Inflammatory macrophage (primary cell): ENCODE measurements around the gene OR8B4.
"Not testable (repeated sequence)": the region's sequence is repeated elsewhere in the genome, so short reads cannot be mapped to it uniquely, and the experiment has no call there.

Experiments
- DNase-seq, 2 donors: peaks; one replicate each; pipeline ENCODE4 v3.0.0-alpha.2; 2020 to 2022
- total RNA-seq, 18 experiments: gene quantifications; one replicate each; lab custom pipeline; 2026; ENCODE audit warnings: mixed read lengths in 6 of 18, inconsistent platforms in 2 of 18; lab: John Stamatoyannopoulos, UW

Gene OR8B4, protein sequence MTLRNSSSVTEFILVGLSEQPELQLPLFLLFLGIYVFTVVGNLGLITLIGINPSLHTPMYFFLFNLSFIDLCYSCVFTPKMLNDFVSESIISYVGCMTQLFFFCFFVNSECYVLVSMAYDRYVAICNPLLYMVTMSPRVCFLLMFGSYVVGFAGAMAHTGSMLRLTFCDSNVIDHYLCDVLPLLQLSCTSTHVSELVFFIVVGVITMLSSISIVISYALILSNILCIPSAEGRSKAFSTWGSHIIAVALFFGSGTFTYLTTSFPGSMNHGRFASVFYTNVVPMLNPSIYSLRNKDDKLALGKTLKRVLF
- 0 to 0.07 (median 0) reads per million in 18 experiments for total RNA-seq

DNA sequence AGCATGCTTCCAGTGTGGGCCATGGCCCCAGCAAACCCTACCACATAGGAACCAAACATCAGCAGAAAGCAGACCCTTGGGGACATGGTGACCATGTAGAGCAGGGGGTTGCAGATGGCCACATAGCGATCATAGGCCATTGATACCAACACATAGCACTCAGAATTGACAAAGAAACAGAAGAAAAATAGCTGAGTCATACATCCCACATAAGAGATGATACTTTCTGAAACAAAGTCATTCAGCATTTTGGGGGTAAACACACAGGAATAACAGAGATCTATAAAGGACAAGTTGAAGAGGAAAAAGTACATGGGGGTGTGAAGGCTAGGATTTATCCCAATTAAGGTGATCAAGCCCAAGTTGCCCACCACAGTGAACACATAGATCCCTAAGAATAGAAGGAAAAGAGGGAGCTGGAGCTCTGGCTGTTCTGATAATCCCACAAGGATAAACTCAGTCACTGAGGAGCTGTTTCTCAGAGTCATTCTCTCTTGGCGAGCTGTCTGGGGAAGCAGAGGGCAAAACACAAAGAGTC is at the start of gene OR8B4:
TSS of gene OR8B4 (minus strand) at position 488 of the 538 bp plus-strand sequence. CDS start at position 488, 0 bp downstream.
- DNase-seq = no peak

GRCh38 chr11:124474079-124474478 is 49.4 kb upstream of the OR8B4 start:
- no peak for DNase-seq

- no peak for DNase-seq
Observed at GRCh38 chr11:124473476-124473875, 48.8 kb upstream of the OR8B4 start.

DNA sequence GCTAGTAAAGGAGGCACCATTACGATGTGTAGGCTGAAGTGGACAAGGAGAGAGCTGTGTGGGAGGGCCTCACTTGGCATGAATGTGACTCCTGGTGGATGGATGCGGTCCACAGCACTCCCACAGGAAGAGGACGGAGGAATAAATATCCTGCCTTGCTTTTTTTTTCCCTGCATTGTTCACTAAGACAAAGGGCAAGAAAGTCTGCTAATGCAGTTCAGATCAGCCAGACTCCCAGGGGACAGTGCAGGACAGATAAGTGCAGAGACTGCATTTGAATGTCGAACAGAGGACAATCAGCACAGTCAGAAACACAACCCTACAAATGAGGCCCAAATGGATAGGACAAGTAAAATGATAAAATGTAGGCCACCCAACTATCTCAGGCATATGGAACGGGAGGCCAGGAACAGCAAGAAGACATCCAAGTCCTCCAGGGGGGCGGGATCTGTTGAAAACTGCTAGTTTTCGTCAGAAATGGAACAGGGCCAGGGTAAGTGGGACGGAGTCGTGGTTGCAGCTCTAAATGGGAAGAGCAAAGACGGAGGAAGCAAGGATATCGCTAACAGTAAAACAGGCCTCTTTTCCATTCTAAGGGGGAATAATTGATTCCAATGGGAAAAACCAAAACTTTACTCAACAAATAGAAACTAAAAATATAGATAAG is 46.0 kb upstream of the OR8B4 start:
- no peak for DNase-seq

GRCh38 chr11:124467381-124467927 is 42.8 kb upstream of the OR8B4 start:
- DNase-seq = no peak

GRCh38 chr11:124465368-124465767 is 40.7 kb upstream of the OR8B4 start:
- no peak for DNase-seq

GRCh38 chr11:124463990-124464389 is 39.3 kb upstream of the OR8B4 start:
- no peak for DNase-seq

DNA sequence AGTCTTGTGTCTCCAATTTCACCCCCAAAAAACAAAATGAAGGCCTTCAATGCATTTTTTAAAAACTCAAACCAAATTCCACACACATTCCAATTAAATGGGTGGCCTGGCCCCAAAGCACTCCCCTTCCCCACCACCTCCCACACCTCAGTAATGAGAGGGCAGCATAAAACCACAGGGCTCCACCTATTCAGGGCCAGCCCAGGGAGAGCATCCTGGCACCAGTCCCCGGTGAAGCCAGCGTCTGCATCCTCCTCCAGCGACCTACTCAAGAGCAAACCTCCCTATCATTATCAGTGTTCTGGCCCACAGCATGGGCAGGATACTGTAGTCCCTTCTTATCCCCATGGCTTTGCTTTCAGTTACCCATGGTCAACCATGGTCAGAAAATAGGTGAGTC is 38.7 kb upstream of the OR8B4 start:
- DNase-seq = no peak

GRCh38 chr11:124460459-124460858 is 35.8 kb upstream of the OR8B4 start:
- no peak for DNase-seq

- not testable (repeated sequence) for DNase-seq
Observed at GRCh38 chr11:124459379-124459778, 34.7 kb upstream of the OR8B4 start.

GRCh38 chr11:124454552-124454951 is 29.9 kb upstream of the OR8B4 start:
- no peak for DNase-seq

GRCh38 chr11:124446916-124447315 is 22.2 kb upstream of the OR8B4 start:
- no peak for DNase-seq

- no peak for DNase-seq
Observed at GRCh38 chr11:124445646-124446150, 21.0 kb upstream of the OR8B4 start, which contains the start of gene OR8B8. OR8B8 (minus strand) TSS chr11:124445696; CDS start chr11:124441085, 4,611 bp downstream.

- DNase-seq = no peak
Observed at GRCh38 chr11:124442847-124443246, 18.2 kb upstream of the OR8B4 start.

DNA sequence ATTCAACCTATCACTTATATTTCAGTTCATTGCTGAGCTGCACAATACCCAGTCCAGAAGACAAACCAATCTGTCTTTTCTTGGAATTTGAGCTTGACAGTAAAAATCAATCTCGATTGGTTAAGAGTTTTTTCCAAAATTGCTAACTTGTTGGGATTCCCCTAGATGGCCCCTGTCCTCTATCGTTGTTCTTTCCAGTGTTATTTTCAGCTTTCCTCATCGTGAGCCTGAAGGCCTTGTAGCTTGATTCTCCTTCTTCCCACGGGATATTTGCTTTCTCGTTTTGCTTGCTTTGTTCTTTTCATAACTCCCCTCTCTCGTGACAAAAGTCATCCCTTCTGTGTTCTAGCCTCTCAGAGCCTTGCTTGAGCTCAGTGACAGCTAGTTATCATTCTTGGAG is 17.8 kb upstream of the OR8B4 start:
- DNase-seq = no peak

DNA sequence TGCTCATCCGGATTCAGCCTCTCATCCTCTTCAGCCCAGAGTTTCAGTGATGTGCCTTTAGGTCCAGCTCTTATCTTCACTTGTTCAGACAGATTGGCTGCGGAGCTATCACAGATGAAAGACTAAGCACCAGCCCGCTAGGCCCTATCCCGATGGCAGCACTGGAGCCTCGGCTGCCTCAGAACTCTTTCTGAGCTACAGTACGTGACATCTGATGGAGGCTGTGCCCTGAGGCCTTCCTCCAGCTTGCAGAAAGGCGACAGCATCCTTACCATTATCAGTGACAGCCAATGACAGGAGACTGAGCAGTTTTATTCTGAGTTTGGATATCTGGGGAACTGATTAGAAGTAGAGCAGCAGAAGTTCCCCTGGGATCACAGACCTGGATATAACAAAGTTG is 16.8 kb upstream of the OR8B4 start:
- no peak for DNase-seq

- DNase-seq = no peak
Observed at GRCh38 chr11:124441081-124441480, 16.4 kb upstream of the OR8B4 start.

- no peak for DNase-seq
Observed at GRCh38 chr11:124440608-124441007, 15.9 kb upstream of the OR8B4 start.

DNA sequence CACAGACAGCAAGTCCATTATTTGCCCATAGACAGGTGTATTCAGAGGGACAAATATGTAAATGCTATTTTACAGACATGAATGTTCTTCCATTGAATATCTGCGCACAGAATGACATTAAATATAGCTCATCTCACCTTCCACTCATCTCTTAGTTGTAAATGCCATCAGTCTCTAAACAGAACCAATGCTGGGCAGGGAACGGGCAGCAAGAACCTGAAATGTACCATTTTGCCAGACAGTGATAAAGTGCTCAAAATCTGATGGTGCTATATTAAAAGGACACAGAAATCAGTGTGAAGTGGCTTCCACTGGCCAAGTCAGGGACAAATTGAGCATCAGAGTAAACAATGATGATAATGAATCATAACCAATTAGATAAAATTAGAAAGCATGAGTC is 10.0 kb upstream of the OR8B4 start:
- DNase-seq = no peak

DNA sequence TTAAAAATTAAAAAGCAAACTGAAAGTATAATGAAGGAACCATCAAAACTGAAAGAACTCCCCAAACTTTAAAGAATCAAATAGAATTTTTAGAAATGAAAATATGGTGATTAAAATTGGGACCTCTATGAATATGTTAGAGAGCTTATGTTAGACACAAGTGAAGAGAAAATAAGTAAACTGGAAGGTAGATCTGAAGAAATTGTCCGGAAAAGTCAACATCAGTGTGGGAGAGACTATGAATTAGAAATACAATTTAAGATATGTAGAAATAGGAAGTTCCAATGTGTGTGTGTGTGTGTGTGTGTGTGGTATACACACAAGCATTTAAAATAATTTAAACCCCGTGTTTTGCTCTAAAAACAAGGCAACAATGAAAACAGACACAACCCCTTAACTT is 4.9 kb upstream of the OR8B4 start:
- no peak for DNase-seq

- no peak for DNase-seq
Observed at GRCh38 chr11:124421043-124421442, 3.6 kb downstream of the OR8B4 start.

- peak; percentile 22 to 46 for DNase-seq
Observed at GRCh38 chr11:124415356-124415923, 9.2 kb downstream of the OR8B4 start.

GRCh38 chr11:124409906-124410305 is 14.8 kb downstream of the OR8B4 start:
- DNase-seq = no peak
